GM19452 (cell line): ENCODE results near the gene COCH.

Experiments
- ATAC-seq: cut with Tn5 transposase; IDR thresholded peaks from one replicate; pipeline ENCODE4 v1.9.1; 2021; ENCODE audit not compliant: unreplicated experiment

Gene COCH

GRCh38 chr14:30874120-30874998 lies at the start of gene COCH:
TSS of gene COCH (plus strand) at chr14:30874559. CDS start at chr14:30874939, 380 bp downstream.
- peak; percentile 78 for ATAC-seq

- ATAC-seq = no peak
Observed at GRCh38 chr14:30826070-30826469, 48.3 kb upstream of the COCH start.

- no peak for ATAC-seq
Observed at GRCh38 chr14:30829853-30830252, 44.5 kb upstream of the COCH start.

- no peak for ATAC-seq
Observed at GRCh38 chr14:30834353-30834752, 40.0 kb upstream of the COCH start.

- no peak for ATAC-seq
Observed at GRCh38 chr14:30838351-30838750, 36.0 kb upstream of the COCH start.

GRCh38 chr14:30840086-30840779 lies 34.1 kb upstream of the COCH start:
- no peak for ATAC-seq

GRCh38 chr14:30842431-30842830 lies 31.9 kb upstream of the COCH start:
- ATAC-seq = no peak

- ATAC-seq = no peak
Observed at GRCh38 chr14:30848449-30849240, 25.7 kb upstream of the COCH start.

- ATAC-seq = peak; percentile 90
Observed at GRCh38 chr14:30849354-30849753, 25.0 kb upstream of the COCH start.

GRCh38 chr14:30849983-30850382 lies 24.4 kb upstream of the COCH start:
- no peak for ATAC-seq

- ATAC-seq = no peak
Observed at GRCh38 chr14:30853946-30854345, 20.4 kb upstream of the COCH start.

GRCh38 chr14:30854492-30854891 lies 19.9 kb upstream of the COCH start:
- peak; percentile 49 for ATAC-seq

GRCh38 chr14:30855345-30856037 lies 18.9 kb upstream of the COCH start:
- no peak for ATAC-seq

- ATAC-seq = no peak
Observed at GRCh38 chr14:30861200-30861599, 13.2 kb upstream of the COCH start.

- ATAC-seq = no peak
Observed at GRCh38 chr14:30864934-30865333, 9.4 kb upstream of the COCH start.

- ATAC-seq = no peak
Observed at GRCh38 chr14:30868736-30869135, 5.6 kb upstream of the COCH start.

- no peak for ATAC-seq
Observed at GRCh38 chr14:30869551-30870155, 4.7 kb upstream of the COCH start.

- ATAC-seq = no peak
Observed at GRCh38 chr14:30872602-30873001, 1.8 kb upstream of the COCH start.

GRCh38 chr14:30873308-30874119 lies 845 bp upstream of the COCH start:
- ATAC-seq = no peak
